Measurements from ENCODE around the gene STPG1.

STPG1 gene

GRCh38 chr1:24364975-24365678 lies 48.5 kb downstream of the STPG1 start:
- DNase-seq, result peak; percentile 10

DNA sequence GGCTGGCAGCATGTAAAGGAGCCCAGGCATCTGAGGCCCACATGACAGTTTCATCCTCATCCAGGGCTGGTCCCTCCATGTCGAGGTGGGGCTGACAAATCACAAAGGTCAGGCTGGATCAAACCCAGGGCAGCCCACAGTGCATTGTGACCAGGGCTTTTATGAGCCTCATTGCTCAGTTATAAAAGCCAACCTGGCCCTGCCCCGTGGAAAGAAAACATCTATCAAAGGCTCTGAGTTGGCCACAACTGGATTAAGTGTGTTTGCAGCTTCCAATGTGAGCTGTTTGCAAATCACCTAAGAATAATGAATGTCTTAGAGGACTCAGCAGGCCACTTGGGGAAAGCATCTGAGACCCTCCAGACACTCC lies 49.0 kb downstream of the STPG1 start:
- no peak for DNase-seq

DNA sequence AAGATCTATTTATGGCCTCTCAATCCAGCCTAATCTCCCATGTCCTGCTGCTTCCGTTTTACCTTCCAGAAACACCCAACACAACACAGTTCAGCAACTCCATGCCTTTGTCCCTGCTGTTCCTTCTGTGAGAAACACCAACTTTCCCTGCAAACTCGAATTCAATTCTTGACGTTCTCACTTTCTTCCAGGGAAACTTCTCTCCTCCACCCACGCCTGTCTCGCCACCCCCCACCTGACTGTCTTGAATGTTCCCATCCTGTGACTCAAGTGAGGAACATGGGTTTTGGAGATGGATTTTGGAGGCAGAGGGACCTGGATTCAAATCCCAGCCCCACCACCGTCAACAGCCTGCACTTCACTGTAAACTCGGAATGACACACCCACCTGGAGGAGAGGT lies 49.6 kb downstream of the STPG1 start:
- DNase-seq, result no peak

GRCh38 chr1:24362982-24363614 lies 50.5 kb downstream of the STPG1 start:
- DNase-seq, result peak; percentile 8

DNA sequence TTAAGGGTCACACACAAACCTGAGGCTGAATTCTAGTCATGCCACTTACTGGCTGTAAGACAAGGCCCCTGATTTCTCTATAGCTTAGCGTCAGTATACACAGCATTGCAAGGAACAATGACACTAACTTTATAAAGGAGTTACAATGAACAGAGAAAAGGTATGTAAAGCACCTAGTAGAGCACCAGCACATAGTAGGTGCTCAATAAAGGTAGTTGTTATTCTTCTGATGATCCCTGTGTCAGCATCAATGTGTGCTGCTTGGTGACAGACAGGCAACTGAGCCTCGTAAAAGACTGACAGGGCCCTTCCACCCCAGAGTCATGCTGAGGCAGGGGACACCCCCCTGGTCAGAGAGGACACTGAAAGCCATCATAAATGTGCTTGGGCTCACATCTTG lies 51.2 kb downstream of the STPG1 start:
- no peak for DNase-seq

- DNase-seq, result no peak
Observed at GRCh38 chr1:24361811-24362210, 51.8 kb downstream of the STPG1 start.

GRCh38 chr1:24360681-24361080 lies 52.9 kb downstream of the STPG1 start:
- no peak for DNase-seq

GRCh38 chr1:24357038-24357437 lies 56.5 kb downstream of the STPG1 start:
- no peak for DNase-seq

GRCh38 chr1:24355466-24355865 lies 58.1 kb downstream of the STPG1 start:
- DNase-seq, result no peak

GRCh38 chr1:24353292-24353891 lies 60.2 kb downstream of the STPG1 start:
- no peak for DNase-seq

- DNase-seq, result no peak
Observed at GRCh38 chr1:24351918-24352627, 61.5 kb downstream of the STPG1 start.

- DNase-seq, result no peak
Observed at GRCh38 chr1:24351247-24351646, 62.3 kb downstream of the STPG1 start.

- no peak for DNase-seq
Observed at GRCh38 chr1:24349891-24350290, 63.7 kb downstream of the STPG1 start.

DNA sequence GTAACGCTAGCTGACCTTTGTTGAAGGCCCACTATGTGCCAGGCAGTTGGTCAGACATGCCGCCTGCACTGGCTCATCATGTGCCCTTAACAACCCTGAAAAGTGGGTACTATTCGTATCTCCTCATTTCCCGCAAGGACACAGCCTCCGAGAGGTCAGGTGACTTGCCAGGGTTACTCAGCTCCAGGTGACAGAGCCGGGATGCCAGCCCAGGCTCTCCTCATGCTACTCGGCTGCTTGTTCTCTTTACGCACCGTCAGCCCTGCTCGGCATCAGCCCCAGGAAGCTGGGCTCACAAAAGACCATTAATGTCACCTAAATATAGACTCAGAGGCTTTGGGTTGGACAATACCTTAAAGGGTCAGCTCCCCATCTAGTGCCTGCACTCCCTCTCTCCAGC lies 65.4 kb downstream of the STPG1 start:
- DNase-seq, result no peak

GRCh38 chr1:24347159-24347934 lies 66.2 kb downstream of the STPG1 start:
- DNase-seq, result no peak

DNA sequence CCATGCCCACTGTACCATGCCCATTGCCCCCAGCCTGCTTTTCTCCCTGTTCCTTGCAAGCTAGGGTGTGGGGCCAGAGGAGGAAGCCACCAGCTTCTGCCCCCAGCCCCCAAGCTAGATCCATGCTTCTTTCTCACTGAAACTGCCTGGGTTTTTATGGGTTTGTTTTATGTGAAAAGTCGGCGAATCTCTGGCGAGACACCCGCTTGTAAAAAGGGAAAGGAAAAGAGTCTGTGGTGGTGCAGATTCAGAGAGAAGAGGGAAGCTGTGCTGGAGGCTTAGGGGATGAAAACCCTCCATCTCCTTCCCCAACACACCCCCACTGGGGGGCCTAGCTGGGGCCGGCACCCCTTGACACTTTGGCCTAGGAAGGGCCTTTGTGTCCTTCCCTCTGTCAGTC lies 68.2 kb downstream of the STPG1 start:
- no peak for DNase-seq

GRCh38 chr1:24344090-24344742 lies 69.4 kb downstream of the STPG1 start:
- no peak for DNase-seq

DNA sequence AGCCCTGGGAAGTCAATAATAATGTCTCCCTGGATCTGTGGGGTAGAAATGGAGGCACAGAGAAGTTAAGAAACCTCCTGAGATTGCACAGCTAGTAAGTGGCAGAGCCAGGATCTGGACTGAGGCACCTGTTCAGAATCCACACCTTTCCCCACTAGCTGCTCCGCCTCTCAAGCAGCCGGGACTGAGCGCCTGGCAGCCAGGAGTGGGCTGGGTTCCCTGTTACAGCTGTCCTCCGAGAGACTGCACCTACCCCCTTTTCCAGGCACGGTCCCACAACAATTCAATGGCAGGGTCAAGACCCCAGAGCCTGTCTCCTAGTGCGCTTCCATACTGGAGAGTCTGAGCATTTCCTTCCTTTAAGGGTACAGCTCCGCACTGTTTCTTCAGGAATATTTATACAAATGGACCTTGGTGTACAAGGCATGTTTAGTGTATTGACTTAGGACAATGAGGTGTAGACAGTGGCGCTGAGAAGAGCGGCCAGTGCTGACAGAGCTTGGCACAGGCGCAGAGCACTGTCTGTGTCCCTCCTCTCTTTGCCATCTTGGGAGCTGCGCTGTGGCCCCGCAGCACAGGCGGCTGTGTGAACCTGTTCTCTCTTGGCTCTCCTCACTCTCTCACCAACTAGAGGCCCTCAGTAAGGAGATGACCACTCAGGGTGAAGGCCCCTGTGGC lies 70.0 kb downstream of the STPG1 start:
- no peak for DNase-seq

DNA sequence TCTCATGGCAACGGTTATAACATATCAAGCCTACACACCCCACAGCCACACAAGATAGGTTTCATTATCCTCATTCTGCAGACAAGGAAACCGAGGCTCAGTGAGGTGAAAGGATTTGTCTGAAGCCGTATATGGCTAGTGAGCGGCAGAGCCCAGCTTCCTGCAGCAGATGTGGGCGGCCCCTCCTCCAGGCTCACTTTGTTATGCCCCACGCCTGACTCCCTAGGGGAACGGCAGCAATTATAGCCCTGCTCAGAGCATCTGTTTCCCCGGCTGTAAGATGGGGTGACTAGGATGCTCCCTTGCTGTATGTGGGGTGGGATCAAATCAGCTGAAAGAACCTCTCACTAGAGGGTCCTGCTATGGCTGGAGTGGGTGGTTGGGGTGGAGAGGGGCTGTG lies 72.3 kb downstream of the STPG1 start:
- no peak for DNase-seq

- no peak for DNase-seq
Observed at GRCh38 chr1:24340770-24341169, 72.8 kb downstream of the STPG1 start.

DNA sequence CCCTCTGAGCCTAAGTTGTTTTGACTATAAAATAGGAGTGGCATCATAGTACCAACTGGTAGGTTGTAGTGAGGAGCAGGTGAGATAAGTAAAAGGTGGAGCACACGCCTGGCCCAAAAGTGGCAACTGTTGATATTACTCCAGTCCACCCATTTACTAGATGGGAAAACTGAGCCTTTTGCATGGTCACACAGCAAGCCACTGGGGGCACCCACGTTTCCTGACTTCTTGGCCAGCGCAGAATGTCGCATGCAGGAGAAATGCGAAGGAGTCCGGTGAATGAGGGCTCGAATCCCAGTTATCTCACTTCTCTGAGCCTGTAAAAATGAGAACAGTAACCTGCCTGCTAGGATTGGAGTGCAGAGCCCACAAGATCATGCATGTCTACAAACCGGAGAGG lies 73.6 kb downstream of the STPG1 start:
- DNase-seq, result no peak

- DNase-seq, result no peak
Observed at GRCh38 chr1:24338447-24338846, 75.1 kb downstream of the STPG1 start.
